Hepatocyte (in vitro differentiated cells): ENCODE measurements around the gene MANF.

Experiments used
- EZH2 ChIP-seq: fragments of 200-600 bp; sonication (generic); IDR thresholded peaks from 2 replicates; pipeline ENCODE4 v1.6.1; 2016; ENCODE audit warnings: antibody characterized with exemption, mild to moderate bottlenecking, borderline replicate concordance
- EZH2phosphoT487 ChIP-seq: fragments of 200-600 bp; sonication (generic); IDR thresholded peaks from one replicate; pipeline ENCODE4 v1.6.1; 2018; ENCODE audit warnings: antibody characterized with exemption, mild to moderate bottlenecking, low read depth, moderate library complexity; ENCODE audit not compliant: unreplicated experiment, severe bottlenecking
- TF ChIP-seq, protein P1 (sequence below): fragments of 200-600 bp; sonication (generic); IDR thresholded peaks from 2 replicates; pipeline ENCODE4 v1.5.1; 2016; ENCODE audit warnings: antibody characterized with exemption, mild to moderate bottlenecking; ENCODE audit not compliant: poor library complexity

DNA sequence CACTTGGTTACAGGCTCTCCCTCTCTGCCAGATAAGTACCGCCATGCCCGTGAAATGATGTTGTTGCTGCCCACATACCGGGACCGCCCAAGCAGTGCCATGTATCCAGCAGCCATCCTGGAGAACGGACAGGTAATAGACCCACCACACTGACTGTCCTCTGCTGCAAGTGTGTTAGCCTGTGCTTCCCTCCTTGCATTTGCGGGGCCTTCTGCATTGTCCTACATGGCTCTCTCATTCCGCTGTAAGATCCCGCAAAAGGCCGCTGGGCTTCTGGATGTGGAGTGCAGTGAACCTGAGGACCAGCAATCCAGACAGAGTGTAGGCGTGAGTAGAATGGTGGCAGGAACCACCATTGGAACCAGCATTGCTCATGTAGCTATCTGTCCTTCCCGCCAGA is 10.6 kb upstream of the MANF start:
- TF ChIP-seq, protein P1, sequence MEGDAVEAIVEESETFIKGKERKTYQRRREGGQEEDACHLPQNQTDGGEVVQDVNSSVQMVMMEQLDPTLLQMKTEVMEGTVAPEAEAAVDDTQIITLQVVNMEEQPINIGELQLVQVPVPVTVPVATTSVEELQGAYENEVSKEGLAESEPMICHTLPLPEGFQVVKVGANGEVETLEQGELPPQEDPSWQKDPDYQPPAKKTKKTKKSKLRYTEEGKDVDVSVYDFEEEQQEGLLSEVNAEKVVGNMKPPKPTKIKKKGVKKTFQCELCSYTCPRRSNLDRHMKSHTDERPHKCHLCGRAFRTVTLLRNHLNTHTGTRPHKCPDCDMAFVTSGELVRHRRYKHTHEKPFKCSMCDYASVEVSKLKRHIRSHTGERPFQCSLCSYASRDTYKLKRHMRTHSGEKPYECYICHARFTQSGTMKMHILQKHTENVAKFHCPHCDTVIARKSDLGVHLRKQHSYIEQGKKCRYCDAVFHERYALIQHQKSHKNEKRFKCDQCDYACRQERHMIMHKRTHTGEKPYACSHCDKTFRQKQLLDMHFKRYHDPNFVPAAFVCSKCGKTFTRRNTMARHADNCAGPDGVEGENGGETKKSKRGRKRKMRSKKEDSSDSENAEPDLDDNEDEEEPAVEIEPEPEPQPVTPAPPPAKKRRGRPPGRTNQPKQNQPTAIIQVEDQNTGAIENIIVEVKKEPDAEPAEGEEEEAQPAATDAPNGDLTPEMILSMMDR = no peak
- no peak for TF ChIP-seq EZH2
- no peak for TF ChIP-seq EZH2phosphoT487
